B cell (primary cell): ENCODE data around the gene LSM12.

Source experiments
- CTCF ChIP-seq: fragments of 200-600 bp; IDR thresholded peaks from one replicate; pipeline ENCODE4 v1.8.0; 2022; ENCODE audit warnings: antibody characterized with exemption, mild to moderate bottlenecking
- EZH2 ChIP-seq: IDR thresholded peaks from 2 replicates; pipeline ENCODE4 v1.6.1; 2012; ENCODE audit warnings: borderline replicate concordance, low read depth, mild to moderate bottlenecking, moderate library complexity, low read length; ENCODE audit not compliant: insufficient read depth, poor library complexity, severe bottlenecking

- TF ChIP-seq EZH2 (no peak), CTCF (no peak)
Observed at GRCh38 chr17:44059101-44059892, 7.2 kb downstream of the LSM12 start.
